ENCODE measurements around the gene PLCB2.

GRCh38 chr15:40280260-40281056 is 27.3 kb downstream of the PLCB2 start:
- TF ChIP-seq, protein P1, sequence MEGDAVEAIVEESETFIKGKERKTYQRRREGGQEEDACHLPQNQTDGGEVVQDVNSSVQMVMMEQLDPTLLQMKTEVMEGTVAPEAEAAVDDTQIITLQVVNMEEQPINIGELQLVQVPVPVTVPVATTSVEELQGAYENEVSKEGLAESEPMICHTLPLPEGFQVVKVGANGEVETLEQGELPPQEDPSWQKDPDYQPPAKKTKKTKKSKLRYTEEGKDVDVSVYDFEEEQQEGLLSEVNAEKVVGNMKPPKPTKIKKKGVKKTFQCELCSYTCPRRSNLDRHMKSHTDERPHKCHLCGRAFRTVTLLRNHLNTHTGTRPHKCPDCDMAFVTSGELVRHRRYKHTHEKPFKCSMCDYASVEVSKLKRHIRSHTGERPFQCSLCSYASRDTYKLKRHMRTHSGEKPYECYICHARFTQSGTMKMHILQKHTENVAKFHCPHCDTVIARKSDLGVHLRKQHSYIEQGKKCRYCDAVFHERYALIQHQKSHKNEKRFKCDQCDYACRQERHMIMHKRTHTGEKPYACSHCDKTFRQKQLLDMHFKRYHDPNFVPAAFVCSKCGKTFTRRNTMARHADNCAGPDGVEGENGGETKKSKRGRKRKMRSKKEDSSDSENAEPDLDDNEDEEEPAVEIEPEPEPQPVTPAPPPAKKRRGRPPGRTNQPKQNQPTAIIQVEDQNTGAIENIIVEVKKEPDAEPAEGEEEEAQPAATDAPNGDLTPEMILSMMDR (optimal IDR thresholded peaks at IDR 0.05 in 1 of 3, IDR thresholded peaks at IDR 0.05 in 1 of 3, conservative IDR thresholded peaks at IDR 0.05 in 1 of 3; ENCODE audit: extremely low read depth in 1 of 3, insufficient read depth in 2 of 3, low read length in 3 of 3), result no peak
- no peak for TF ChIP-seq EZH2 (IDR thresholded peaks at IDR 0.05; ENCODE audit: low read length)

All from keratinocyte (primary cell).